NCI-H1694 (cell line): ENCODE data around the gene ZHX3.

ENCODE experiments used
- DNase-seq: peaks from one replicate; lab custom pipeline; 2025; lab: John Stamatoyannopoulos, UW

The ZHX3 gene

DNA sequence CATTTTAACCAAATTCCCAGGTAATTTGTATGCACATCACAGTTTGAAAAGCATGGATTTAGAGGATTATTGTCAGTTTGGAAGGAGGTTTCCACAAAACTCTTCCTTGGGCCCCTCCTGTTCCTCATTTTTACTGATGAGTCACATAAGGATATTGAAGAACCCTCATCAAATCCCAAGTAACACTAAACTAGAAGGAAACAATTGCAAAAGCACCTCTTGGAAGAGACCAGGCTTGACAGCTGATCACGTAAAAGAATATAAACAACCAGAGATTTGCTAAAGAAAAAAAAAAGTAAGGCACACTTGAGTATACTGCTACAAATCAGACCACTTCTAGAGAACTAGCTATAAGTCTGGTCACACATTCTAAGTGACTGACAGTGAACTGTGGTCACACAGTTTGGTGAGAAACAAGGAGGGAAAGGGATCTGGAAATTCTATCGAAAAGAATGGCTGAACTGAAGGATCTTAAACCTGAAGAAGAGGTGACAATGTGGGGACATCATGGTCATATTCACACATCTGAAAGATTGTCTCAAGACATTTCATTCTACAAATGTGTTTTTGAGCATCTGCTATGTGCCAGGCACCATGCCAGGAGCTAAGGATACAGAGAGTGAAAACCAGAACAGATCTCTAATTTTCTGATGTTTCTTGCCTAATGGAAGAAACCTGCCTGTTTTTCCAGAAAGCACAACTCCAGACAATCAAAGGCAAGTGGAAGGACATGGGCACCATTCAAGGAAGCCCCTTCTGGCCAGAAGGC lies 24.1 kb downstream of the ZHX3 start:
- no peak for DNase-seq

DNA sequence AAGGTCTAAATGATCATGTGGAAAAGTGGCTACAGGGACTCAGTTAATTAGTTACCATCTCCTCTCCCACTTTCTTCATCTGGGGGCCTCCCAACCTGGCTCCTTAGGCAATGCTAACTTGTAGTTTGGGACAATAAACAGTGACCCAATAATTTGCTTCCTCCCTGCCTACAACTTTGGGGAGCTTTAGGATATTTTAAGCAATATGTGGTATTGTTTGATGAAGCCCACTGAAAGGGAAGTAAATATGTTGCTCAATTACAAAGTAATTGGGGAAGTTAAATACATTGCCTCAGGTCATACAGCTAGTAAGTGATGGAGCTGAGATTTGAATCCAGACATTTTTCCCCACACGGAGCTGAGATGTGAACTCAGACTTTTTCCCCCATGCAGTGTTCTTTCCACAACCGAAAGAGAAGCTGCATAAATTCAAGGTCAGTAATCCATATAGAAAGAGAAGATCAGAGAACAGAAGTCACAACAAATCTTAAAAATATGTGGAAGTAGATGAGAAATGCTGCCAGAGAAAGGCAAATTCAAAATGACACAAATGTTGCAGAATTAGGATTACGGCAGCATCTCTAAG lies 26.6 kb downstream of the ZHX3 start:
- no peak for DNase-seq

DNA sequence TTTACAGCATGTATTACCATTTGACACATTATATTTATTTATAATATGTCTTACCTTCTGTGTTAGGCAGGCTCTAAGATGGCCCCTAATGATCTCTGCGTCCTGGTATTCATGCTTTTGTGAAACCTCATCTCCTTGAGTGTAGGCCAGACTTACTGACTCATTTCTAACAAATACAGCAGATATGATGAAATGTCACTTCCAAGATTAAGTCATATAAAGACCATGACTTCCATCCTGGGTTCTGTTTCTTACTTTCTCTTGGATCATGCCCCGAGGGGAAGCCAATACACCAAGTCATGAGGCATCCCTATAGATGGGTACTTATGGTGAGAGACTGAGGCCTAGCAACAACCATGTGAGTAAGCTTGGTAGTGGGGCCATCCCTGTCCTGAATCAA lies 30.2 kb downstream of the ZHX3 start:
- DNase-seq = no peak

DNA sequence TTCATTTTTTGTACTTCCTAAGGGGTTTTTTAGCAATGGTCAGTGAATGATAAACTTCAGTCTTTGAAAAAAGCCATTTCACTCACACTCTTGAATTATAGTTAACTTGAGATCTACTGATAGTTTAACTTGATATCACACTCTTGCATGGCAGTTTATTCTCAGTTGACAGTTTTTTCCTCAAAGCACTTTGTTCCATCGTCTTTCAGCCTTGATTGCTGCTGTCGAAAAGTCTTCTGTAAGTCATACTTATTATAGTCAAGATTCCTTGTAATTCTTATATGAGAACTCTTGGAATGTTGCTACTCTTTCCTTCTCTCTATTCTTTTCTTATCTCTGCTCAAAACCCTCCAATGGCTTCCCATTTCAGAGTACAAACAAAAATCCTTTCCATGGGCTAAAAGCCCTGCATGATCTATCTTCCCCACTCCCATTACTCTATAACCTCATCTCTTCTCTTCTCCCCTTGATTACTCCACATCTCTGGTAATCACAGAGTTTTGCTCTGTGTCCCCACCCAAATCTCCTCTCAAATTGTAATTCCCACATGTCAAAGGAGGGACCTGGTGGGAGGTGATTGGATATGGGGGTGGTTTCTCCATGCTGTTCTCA lies 31.2 kb downstream of the ZHX3 start:
- DNase-seq = no peak

DNA sequence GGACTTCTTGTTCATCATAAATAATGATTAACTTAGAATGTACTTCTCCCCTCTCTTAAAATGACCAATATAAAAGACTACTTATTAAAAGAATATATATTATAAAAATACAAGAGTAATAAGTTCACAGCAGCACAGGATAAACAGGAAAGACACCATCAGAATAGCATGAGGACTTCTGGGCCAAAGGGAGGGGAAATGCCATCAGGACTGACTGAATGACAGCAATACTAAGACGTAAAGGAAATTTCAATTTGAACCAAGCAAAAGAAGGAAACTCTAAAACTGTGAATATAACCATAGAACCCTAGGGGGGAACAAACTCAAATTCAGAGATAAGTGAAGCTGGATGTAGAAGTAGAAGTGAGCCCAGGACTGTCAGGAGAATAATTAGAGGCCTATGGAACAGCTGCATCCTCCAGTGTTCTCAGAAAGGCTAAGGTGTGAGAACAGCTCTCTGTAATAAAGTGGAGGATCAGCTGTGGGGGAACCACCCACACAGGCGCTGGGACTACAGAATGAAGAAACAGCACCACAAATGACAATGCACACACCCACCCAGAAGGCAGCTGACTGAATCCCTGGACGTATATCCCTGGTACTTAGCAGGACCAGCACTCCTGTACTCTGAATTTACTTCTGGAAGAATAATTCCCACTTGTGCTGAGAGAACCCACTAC lies 37.8 kb downstream of the ZHX3 start:
- DNase-seq = no peak

DNA sequence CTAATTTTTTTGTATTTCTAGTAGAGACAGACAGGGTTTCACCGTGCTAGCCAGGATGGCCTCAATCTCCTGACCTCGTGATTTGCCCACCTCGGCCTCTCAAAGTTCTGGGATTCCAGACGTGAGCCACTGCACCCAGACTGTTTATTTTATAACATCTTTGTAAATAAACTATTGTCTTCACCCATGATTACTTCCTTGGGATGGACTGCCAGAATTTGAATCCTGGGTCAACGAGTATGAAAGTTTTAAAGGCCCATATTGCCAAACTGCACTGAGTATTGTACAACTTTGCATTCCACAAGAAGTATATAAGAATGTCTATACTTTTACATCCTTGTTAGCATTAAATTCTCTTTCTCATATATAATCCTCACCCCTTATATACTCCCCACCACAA lies 38.6 kb downstream of the ZHX3 start:
- no peak for DNase-seq

DNA sequence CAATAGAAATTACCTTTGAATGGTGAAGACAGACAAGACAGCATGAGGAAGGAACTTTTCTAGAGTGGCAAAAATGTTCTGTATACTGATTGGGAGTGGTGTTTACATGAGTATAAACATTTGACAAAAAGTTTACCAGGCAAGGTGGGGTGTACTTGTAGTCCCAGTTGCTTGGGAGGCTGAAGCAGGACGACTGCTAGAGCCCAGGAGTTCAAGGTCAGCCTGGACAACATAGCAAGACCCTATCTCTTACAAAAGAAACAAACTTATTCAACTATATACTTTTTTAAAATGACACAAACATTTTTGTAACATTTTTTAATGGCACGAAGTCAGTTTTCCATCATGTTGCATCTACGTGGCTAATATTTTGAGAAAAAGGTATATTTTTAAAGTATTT lies 40.5 kb downstream of the ZHX3 start:
- DNase-seq = no peak

DNA sequence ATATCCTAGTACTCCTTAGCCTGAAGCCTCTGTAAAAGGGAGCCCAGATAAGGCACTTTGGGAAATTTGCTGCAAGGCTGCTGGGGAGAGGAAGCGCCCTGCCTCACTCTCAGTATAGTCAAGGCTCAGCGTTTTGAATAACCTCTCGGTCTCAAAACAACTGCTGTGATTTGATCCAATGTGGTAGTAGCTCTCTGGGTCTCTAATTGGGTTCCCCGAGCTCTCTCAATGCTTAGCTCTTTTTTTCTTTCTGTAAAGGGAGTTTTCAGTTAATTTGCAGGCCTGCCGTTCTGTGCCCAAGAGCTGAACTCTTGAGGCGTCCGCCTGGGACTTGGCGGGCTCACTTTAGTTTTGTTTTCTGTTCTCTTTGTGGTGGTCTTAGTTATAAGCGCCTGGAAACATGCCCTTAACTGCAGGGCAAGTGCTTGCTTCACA lies 41.2 kb downstream of the ZHX3 start:
- no peak for DNase-seq

DNA sequence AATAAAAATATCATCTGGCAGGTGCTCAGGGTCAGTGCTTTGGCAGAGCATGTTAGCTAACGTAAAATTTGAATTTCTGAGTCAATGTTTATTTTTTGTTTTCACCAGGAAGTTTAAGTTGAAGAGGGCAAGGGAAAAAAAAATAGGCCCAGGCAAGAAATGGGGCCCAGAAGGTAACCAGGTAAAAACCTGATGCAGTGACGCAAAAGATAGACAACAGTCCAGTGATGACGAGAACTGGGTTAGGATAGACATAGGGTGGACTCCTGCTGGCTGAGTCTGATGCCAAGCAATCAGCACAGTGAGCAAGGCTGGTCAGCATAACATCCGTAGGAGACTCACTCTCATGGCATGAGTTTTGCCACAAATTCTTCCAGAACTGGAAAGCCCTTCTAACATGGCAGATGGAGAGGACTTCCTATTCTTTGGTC lies 42.2 kb downstream of the ZHX3 start:
- DNase-seq = no peak

DNA sequence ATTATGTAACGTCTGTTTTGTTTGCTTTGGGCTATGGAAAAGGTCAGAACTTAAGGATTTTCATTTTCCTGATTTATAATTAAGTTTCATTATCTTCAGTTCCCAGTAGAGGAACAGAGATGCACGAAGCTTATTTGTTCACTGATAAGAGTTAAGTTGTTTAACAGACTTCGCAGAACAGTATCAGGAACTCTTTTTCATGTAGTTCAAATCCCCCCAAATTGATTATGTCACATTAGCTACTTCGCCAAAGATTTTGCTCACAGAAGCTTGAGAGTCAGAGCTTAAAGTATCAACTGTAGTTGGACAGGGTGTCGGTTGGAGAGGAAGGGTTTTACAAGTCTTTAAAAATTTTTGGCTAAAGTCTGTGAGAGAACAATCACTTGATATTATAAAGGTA lies 43.4 kb downstream of the ZHX3 start:
- no peak for DNase-seq

DNA sequence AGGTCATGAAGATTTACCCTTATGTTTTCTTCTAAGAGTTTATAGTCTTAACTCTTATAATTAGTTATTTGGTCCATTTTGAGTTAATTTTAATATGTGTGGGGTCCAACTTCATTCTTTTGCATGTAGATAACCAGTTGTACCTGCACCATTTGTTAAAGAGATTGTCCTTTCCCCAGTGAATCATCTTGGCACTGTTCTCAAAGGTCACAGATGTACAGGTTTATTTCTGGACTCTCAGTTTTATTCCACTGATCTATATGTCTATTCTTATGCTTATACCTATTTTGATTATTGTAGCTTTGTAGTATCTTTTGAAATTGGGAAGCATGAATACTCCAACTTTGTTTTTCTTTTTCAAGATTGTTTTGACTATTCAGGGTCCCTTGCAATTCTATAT lies 44.1 kb downstream of the ZHX3 start:
- no peak for DNase-seq

DNA sequence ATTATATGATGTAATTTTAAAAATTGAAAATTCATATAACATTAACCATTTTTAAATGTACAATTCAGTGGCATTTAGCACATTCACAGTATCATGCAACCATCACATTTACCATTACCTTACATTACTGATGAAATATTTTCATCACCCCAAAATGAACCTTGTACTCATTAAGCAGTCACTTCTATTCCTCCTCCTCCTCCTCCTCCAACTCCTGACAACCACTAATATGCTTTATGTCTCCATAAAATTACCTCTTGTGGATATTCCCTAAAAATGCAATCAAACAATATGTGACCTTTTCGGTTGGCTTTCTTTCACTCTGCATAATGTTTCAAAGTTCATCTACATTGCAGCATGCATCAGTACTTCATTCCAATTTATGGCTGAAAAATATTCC lies 45.2 kb downstream of the ZHX3 start:
- no peak for DNase-seq

DNA sequence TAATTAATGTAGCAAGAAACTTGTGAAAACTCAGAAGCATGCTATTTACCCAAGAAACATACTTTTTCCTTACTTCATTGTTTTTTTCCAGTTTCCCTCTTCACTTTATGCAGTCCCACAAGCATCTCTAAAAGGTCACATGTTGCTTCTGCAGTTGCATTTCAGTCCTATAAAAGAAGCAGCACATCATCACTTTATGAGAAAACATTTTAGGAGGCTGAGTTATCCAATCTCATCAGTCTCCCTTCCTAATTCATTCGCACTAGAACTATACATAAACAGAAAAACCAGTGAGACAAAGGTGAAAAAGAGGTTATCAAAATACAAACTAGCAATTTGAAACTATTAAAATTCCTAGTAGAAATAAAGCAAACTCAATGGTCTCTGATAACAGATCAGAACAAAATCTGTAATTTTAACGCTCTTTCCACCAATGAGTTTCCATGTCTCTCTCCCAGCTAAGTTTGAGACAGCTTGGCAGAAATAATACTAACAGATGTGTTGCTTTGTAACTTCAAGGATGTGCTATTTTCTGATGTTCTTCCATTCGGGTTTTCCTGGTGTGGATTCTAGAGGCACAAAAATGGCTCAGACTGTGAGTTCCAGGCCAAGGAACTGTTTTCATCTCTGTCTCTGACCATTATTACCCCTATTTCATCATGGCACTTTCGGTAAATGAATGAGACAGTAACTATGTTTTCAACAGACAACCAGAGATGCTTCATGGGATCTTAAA lies 48.4 kb downstream of the ZHX3 start:
- no peak for DNase-seq

DNA sequence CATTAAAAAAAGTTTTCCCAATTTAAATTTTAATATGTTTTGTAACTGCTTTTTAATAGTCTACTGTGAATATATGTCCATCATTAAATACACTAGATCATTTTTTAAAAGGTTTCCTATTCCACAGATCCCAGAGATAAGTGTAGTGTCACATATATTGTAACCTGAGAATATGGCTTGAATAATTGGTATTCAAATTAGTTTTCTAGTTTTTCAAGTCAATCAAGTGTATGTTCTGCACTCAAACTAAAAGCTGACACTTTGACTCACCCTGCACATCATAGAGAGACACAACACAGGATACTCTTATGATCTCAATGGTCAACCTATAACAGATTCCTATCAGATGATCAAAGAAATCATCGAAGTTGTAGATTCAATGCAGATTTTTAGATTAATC lies 49.1 kb downstream of the ZHX3 start:
- DNase-seq = no peak

DNA sequence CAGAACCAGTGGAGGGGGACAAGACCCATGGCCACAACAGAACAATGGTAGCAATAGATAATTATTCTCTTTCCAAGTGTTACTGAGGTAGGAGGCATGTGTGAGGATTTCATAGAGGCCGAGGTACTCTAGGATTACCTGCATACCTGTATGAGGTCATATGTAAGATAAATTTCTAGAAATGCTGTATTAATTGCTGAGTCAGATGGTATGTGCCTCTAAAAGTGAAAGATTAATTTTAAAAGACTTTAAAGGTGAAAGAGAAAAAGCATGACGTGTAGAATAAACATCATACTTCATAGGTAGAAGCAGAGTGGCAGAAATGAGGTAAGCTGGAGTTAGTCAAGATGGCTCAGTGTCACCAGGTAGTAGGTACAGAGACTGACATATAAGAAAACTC lies 51.6 kb downstream of the ZHX3 start:
- DNase-seq = no peak

DNA sequence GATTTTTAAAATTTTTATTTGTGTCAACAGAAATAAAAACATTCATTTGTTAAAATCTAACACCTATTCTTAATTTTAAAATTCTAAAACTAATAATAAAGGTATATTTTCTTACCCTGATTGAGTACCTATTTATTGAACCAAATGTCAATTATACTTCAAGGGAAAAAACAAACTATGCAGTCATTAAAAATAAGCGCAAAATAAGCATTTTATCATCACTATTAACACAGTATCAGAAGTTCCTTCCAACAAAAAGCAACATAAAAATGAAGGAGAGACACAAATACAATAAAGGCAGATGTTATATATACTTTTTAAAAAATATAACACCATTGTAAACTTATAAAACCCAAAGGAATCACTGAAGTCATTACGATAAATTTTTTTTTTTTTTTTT lies 52.7 kb downstream of the ZHX3 start:
- no peak for DNase-seq

DNA sequence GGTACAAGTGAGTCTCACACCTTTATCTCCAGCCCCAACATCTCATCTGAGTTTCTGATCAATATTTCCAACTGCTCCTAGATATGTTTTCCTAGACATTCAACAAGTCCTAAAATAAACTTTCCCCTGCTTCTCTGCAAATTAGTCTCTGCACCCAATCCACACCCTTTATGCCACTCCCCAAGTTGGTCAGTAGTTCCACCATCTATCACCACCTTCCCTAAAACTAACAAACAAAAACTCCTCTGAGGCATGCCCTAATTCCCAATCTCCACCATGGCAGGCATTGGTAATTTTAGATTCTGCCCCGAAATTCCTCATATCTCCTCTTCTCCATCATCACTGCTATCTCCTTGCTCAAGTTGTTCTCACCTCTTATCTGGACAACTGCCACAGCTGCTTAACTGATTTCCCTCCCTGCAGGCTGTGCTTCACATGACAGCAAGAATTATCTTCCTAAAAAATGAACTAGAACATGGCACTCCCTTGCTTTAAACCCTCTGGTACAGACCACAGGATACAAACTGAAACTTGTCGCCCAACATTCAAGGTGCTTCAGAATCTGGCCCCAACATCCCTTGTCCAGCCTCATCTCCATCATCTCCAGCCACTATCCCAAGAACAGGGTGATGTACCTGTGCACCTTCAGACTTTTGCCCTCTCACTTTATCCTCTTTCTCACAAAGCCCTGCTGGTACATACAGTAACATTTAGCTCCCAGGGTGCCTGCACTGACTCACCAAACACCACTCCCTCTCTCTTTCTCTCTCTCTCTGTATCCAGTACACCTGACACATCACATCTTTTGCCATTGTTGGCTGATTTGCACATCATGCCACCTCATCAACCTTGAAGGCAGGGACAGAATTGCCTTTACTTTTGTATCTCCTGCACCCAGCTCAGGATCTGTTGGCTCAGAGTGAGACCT lies 55.5 kb downstream of the ZHX3 start:
- no peak for DNase-seq

DNA sequence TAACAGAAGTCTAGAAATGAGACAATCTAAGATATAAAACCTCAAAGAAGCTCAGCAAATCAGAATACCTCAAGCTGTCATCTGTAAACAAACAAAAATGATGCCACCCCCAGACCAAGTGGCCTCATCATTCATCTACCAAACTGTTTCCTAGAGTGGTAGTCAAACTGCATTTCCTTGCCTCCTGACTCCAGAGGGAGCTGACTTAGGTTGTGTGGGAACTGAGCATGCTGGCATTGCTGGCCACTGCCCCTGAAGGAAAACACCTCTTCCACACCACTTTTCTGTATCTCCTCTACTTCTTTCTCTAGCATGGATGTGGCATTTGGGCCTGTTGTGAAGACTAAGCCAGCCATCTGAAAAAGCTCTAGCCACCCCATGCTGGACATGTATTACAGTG lies 56.3 kb downstream of the ZHX3 start:
- DNase-seq = no peak

DNA sequence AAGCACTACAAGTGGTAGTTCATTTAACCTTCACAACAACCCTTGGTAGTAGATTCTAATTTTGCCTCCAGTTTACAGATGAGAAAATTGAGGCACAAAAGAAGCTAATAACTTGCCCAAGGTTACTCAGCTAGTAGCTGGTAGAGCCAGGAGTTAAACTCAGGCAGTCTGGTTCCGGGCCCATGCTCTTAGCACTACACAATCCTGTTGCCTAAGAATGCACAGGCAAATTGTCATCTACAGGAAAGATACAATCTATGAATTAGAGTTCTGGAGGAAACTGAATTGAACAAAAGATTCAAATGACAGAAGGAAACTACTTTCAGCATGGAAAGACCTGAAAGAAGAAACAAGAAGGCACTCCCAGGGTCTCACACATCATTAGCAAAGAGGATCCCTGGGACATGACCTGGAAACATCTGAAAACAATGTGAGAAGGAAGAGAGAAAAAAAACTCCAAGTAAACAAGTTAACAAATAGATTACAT lies 56.8 kb downstream of the ZHX3 start:
- DNase-seq = no peak

DNA sequence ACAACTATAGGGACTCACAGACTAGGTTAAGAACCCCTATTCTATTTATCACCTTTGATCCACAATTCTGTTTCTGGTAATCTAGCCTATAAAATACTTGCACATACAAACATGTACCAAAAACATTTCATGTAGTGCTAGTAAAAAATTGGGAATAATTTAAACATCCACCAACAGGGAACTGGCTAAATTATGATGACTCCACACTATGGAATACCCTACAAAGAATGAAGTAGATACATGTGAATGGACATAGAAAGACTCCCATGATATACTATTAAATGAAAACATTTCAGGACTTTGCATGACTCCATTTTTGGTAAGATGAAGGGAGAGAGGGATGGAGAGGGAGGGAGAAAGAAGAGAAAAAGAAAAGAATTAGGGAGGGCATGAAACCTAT lies 58.2 kb downstream of the ZHX3 start:
- no peak for DNase-seq

DNA sequence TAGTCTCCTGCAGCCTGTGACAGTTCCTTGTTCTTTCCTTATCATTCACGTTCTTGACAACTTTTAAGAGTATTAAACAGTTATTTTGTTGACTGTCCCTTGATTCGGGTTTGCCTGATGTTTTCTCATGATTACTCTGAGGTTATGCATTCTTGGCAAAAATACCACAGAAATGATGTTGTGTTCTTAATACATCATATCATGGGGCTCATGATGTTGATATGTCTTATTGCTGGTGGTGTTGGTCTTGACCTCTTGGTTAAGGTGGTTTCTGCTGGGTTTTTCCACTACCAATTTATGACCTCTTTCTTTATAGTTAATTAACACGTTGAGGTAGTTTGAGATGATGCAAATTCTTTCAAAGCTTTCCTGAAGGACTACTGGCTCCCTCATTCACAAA lies 59.1 kb downstream of the ZHX3 start:
- DNase-seq = no peak
